HAP-1 (cell line): Measurements from ENCODE around the gene SPRYD3.
"Not testable (repeated sequence)": the region's sequence is repeated elsewhere in the genome, so short reads cannot be mapped to it uniquely, and the experiment has no call there.

Experiments
- DNase-seq, 2 experiments: peaks; one replicate each; pipeline ENCODE4 v3.0.0-alpha.2; 2016 to 2020; ENCODE audit warnings: low spot score in 2 of 2
- H3K27me3 ChIP-seq: fragments of 250-450 bp; sonication (Bioruptor Pico); 2 replicates; pipeline ENCODE4 v1.5.1; 2020; ENCODE audit warnings: low read depth, mild to moderate bottlenecking, moderate library complexity
- H3K36me3 ChIP-seq: fragments of 250-450 bp; sonication (Bioruptor Pico); replicated peaks from 2 replicates; pipeline ENCODE4 v1.5.1; 2020; ENCODE audit warnings: mild to moderate bottlenecking
- H3K4me1 ChIP-seq: fragments of 250-450 bp; sonication (Bioruptor Pico); 2 replicates; pipeline ENCODE4 v1.5.1; 2020; ENCODE audit warnings: mild to moderate bottlenecking
- H3K4me3 ChIP-seq: fragments of 250-450 bp; sonication (Bioruptor Pico); 2 replicates; pipeline ENCODE4 v1.5.1; 2020; ENCODE audit warnings: mild to moderate bottlenecking, moderate library complexity
- H3K9me3 ChIP-seq: fragments of 250-450 bp; sonication (Bioruptor Pico); 2 replicates; pipeline ENCODE4 v1.5.1; 2020; ENCODE audit warnings: mild to moderate bottlenecking, moderate library complexity
- in situ Hi-C: fragments of 300-500 bp; cut with MboI; formaldehyde crosslinking; loops from 3 replicates; pipeline ENCODE4 v1.14.3; 2020; ENCODE audit warnings: low sequenced_read_pairs, inconsistent platforms, mixed read lengths

The SPRYD3 gene

DNA sequence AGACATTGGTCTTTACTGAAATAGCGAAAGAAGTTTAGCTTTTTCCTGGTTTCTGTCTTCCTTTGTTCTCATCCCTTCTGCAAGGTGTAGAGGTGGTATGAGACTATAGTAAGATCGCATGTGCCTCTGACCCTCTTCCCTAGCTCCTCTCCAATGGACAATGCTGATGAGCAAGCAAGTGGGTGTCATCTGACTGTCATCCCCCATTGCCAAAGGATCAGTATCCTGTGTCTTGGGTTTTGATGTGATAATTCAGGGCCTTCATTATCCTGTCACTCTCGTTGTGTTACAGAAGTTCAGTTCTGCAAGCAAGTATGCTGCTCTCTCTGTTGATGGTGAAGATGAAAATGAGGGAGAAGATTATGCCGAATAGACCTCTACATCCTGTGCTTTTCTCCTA lies 39.3 kb downstream of the SPRYD3 start:
- Histone ChIP-seq H3K4me3 (no peak overlapping the region), H3K27me3 (no peaks in the 10 kb centered on the region), H3K9me3 (no peaks in the 10 kb centered on the region), H3K36me3 (peaks cover 61% of the 10 kb centered on the region), H3K4me1 (no peaks in the 10 kb centered on the region)
- DNase-seq, result no peak
- in situ Hi-C loops, result no loop called here

DNA sequence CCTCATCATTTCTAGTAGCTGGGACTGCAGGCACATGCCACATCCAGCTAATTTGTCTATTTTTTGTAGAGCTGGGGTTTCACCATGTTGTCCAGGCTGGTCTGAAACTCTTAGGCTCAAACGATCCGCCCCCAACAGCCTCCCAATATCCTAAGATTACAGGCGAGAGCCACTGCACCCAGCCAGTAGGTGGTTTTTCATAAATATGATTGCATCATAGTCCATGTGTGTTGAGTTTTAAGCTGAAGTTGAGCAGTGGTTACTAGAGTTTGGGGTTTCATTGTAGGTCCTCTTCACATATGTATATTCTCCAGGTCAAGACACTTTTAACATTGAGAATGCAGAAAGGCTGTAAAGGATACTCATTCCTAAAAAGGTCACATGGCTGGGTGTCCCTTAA lies 42.4 kb downstream of the SPRYD3 start:
- in situ Hi-C loops, result no loop called here
- Histone ChIP-seq H3K4me1 (no peaks in the 10 kb centered on the region), H3K27me3 (no peaks in the 10 kb centered on the region), H3K36me3 (peaks cover 86% of the 10 kb centered on the region), H3K9me3 (no peaks in the 10 kb centered on the region), H3K4me3 (no peak overlapping the region)
- no peak for DNase-seq

DNA sequence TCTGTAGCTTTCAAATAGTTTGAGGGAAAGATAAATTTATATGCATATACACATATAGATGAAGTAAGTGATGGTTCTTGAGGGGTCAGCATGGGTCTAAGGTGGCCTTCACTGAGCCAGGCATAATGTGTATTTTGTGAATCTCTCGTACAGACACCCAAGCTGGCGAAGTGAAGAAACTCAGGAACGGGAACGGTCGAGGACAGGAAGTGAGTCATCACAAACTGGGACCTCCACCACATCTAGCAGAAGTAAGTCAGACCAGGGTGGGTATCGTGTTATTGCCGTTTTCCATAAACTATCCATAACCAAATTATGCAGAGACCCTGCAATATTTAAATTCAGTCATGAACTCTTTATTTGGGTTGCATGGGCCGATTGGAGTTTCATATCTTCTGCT lies 44.7 kb downstream of the SPRYD3 start:
- H3K4me3 ChIP-seq, result no peak overlapping the region
- H3K9me3 ChIP-seq, result no peaks in the 10 kb centered on the region
- in situ Hi-C loops, result loop anchor here (5.0 kb wide), 1 partner anchor 428 kb away; no protein-coding TSS in a partner anchor
- H3K36me3 ChIP-seq, result peaks cover 94% of the 10 kb centered on the region
- no peaks in the 10 kb centered on the region for H3K4me1 ChIP-seq
- no peaks in the 10 kb centered on the region for H3K27me3 ChIP-seq
- DNase-seq, result no peak

DNA sequence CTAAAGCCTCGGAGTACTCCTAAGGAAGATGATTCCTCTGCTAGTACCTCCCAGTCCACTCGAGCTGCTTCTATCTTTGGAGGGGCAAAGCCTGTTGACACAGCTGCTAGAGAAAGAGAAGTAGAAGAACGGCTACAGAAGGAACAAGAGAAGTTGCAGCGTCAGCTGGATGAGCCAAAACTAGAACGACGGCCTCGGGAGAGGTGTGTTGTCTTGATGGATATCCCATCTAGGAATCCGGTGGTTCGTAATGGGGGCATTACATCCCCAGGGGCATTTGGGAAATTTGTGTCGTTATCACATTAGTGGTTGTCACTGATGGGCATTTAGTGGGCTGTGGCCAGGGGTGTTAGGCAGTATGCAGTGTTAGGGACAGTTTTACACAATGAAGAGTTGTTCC lies 45.4 kb downstream of the SPRYD3 start:
- H3K9me3 ChIP-seq, H3K4me3 ChIP-seq, DNase-seq, H3K27me3 ChIP-seq, H3K4me1 ChIP-seq: not testable (repeated sequence)
- peaks cover 94% of the 10 kb centered on the region for H3K36me3 ChIP-seq
- in situ Hi-C loops, result loop anchor here (5.0 kb wide), 1 partner anchor 428 kb away; no protein-coding TSS in a partner anchor

DNA sequence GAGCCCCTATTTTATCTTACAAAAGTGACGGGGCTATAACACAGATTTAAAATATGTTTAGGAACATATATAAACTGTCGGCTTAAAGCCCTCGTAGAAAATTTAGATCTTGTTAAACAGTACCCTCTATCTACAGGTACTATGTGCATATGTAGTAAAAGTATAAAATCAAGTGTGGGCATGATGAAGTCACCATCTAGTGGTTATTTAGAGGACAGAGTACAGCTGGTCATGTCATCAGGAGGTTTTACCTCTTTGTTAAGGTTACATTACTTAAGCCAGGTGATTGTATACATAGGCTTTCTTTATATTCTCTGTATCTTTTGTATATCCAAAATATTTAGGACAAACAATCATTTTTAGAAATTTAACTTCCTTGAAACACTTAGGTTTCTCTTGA lies 47.6 kb downstream of the SPRYD3 start:
- Histone ChIP-seq H3K9me3 (no peaks in the 10 kb centered on the region), H3K4me3 (no peak overlapping the region), H3K4me1 (no peaks in the 10 kb centered on the region), H3K36me3 (peaks cover 92% of the 10 kb centered on the region), H3K27me3 (no peaks in the 10 kb centered on the region)
- in situ Hi-C loops, result loop anchor here (5.0 kb wide), 1 partner anchor 431 kb away; no protein-coding TSS in a partner anchor
- no peak for DNase-seq

DNA sequence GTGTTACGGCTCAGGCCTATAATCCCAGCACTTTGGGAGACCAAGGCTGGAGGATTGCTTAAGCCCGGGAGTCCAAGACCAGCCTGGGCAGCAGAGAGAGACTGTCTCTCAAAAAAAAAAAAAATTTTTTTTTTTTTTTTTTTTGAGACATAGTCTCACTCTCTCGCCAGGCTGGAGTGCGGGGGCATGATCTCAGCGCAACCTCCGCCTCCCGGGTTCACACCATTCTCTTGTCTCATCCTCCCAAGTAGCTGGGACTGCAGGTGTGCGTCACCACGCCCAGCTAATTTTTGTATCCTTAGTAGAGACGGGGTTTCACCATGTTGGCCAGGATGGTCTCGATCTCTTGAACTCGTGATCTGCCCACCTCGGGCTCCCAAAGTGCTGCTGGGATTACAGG lies 52.2 kb downstream of the SPRYD3 start:
- H3K9me3 ChIP-seq, H3K27me3 ChIP-seq, in situ Hi-C loops, DNase-seq, H3K4me3 ChIP-seq, H3K4me1 ChIP-seq: not testable (repeated sequence)
- peaks cover 93% of the 10 kb centered on the region for H3K36me3 ChIP-seq

DNA sequence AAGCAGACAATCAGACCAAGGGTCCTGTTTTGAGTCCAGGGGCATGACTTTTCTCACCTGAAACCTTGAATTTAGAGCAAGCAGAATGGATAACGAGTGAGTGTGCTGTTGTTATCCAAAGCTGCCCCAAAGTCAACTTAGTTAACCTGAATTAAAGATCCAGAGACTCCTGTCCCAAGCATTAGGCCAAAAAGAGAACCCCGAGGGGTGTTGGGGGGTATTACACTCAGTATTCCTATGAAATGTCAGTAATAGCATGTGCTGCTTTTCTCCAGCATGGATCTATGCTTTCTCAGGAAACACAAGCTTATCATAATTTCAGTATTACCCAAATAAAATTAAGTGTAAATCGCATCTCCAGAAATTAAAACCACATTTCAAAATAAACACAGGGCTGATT lies 53.9 kb downstream of the SPRYD3 start:
- in situ Hi-C loops, result no loop called here
- H3K4me3 ChIP-seq, result no peak overlapping the region
- peaks cover 94% of the 10 kb centered on the region for H3K36me3 ChIP-seq
- DNase-seq, result no peak
- H3K9me3 ChIP-seq, result no peaks in the 10 kb centered on the region
- H3K4me1 ChIP-seq, result no peaks in the 10 kb centered on the region
- H3K27me3 ChIP-seq, result no peaks in the 10 kb centered on the region

DNA sequence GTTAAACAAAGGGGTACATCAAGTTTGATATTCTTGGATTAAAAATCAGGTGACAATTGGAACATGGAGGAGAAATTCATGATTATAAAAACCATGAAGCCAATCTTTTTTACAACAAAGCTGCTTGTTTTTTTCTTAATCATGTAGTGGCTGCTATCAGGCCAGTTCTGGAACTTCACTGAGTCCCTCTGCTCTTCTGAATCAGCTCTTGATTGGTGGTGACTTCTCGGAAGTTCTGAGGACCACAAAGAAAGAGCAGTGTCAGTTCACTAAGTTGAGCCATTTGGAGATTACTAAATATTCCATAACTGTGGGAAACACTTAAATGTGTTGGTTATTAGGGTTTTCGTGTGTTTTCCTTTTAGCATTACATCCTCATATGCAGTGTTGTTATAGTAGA lies 64.5 kb downstream of the SPRYD3 start:
- Histone ChIP-seq H3K36me3 (peaks cover 77% of the 10 kb centered on the region), H3K27me3 (no peaks in the 10 kb centered on the region), H3K4me1 (peaks cover 8% of the 10 kb centered on the region; the same call in 1 of the 2 replicates), H3K4me3 (no peak overlapping the region), H3K9me3 (no peaks in the 10 kb centered on the region)
- in situ Hi-C loops, result no loop called here
- no peak for DNase-seq
